NCI-H446 treated with DMSO at 0.1 percent for 48 hours (cell line): ENCODE results near the gene GHDC.
"Not testable (repeated sequence)": the region's sequence is repeated elsewhere in the genome, so short reads cannot be mapped to it uniquely, and the experiment has no call there.

Source experiments
- DNase-seq: peaks from one replicate; lab custom pipeline; 2025; lab: John Stamatoyannopoulos, UW

GHDC gene

DNA sequence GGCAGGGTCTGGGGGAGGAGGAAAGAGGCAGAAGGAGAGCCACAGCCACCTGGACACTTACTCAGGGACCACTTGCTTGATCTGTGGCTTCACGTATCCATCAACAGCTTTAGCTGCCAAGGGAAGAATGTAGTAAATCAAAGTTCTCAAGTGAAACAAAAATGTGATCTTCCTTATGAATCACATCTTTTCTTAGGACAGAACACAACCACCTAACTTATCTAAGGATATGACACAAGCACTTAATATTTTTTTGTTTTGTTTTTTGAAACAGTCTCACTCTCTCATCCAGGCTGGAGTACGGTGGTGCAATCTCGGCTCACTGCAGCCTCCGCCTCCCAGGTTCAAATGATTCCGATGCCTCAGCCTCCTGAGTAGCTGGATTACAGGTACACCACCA is 8.4 kb upstream of the GHDC start:
- DNase-seq, result no peak

DNA sequence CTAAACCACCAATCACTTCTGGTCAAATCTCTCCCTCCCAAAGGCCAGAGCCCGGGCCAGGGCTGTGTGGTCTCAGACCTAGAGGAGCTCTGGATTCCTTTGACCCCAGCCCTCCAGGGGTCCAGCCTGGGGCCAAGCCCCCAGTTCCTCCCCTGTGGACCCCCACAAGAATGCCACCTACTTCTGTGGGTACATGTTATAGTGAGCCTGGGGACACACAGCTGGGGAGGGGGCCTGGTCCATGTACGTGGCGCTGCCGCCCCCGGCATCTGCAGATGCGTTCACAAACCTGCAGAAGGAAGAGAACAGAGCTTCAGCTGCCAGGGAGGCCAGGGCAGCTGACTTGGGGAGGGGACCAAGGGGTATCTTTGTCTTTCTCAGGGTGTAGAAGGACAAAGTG is 7.9 kb upstream of the GHDC start:
- no peak for DNase-seq

DNA sequence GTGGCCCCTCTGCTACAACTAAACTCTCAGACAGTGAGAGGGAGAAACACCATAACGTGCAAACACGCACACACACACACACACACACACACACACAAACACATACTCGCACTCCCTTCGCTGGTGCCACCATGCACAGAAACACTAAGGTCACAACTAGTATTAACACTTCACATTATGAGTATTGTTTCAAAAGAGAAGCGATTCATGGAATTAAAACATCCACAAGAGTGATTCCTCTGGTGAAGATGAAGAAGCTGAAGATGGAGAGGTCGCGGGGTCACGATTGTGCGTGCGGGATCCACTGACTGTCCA is 7.1 kb upstream of the GHDC start:
- no peak for DNase-seq

DNA sequence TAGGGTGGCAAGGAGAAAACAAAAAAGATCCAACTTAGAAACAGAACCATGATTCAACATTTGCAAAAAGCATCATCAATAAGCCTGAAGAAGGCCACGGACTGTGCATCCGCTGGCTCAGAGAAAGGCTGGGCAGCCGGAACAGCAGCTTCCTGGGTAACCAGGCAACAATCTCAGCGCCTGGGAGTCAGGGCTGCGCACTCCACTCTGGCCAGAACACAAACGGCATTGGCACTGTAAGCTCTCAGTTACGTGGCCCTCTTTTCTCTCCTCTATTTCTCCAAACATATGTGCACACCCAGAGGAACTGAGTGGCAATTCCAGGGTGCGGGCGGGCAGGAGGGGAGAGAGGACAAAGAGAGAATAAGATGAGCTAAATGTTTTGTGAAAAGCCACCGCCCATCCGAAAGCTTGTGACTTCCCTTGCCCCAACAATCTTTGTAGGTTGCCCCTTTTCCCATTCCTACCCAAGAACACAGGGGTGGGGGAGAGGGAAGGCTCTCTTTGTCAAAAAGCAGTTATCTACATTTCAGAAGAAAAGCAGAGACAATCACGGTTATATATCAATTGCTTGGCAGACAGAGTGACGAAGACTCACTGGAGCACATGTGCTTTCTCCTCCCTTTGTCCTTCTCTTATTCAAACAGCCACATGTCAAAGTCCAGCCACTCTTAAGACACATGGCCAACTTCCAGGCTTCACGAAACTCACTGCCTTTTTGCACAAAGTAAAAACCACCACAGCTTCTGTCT is 6.6 kb upstream of the GHDC start:
- DNase-seq, result no peak

DNA sequence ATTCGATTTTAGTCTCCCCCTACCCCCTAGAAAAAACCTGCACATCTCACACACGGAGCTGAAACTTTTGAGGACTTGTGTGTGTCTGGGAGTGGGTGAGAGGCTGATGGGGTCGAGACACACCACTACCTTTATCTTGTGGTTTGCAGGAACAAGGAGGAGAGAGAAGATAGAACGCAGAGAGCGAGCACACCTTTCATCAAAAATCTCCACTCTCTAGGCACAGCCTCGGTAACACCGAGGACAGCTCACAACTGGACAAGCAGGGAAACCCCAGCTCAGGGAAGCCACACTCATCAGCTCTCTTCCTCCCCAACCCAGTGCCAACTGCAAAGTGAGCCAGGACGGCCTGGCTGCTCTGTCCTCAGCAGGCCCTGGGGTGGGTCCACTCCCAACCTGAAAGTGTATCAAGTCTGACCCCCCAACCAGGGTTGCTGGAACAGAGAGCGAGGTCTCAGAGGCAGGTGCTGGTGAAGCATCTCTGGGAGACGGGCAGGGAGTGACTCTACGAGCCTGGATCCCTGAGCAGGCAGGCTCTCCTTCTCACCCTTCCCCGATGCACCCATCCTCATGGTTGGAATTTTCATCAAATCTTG is 5.2 kb upstream of the GHDC start:
- no peak for DNase-seq

GRCh38 chr17:42198897-42199296 is 4.6 kb upstream of the GHDC start:
- DNase-seq, result no peak

GRCh38 chr17:42197564-42198156 is 3.4 kb upstream of the GHDC start:
- no peak for DNase-seq

- DNase-seq, result no peak
These were observed 902 bp downstream of the GHDC start for GRCh38 chr17:42193216-42193968.

- no peak for DNase-seq
These were observed 1.8 kb downstream of the GHDC start for GRCh38 chr17:42192189-42193126.

DNA sequence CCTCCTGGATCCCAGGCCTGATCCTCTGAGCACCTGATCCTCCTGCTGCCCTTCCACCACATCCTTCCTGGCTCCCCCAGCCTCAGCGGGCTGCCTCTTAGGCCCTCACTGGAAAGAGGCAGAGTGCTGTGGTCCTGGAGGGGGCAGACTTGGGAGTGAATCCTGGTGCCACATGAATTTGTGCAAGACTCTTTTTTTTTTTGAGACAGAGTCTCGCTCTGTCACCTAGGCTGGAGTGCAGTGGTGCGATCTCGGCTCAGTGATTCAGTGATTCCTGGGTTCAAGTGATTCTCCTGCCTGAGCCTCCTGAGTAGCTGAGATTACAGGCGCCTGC is 3.1 kb downstream of the GHDC start:
- no peak for DNase-seq

DNA sequence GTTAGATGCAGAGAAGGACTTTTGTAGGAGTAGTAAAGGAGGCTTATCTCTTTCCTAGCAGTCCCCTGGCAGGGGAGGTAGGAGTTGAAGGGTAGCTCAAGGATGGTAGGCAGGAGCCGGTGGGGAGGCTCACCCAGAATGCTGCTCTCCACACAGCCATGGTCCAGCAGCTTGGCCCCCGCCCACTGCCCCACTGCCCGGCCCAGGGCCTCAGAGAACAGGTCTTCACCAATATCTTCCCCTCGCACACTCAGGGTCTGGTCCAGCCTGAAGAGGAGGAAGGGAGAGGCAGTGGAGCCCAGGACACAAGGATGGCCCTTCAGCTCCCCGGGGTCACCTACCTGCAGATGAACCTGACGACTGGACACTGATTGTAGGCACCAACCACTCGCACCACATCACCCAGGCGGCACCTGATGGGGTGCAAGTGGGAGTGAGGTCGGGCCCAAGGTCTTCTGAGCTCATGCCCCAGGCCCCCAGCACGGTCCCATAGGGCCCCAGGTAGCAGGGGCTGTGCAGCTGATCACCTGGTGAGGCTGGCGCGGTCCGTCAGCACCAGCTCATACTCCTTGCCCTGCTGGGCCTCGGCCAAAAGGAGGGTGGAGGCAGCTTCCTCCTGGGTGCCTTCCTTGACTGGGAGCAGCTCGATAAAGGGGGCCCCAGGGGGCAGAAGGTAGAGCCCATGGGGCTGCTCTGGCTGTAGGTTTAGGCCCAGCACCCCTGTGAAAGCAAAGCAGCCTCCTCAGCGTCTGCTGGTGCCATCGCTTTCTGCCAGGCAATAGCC is 3.6 kb downstream of the GHDC start:
- DNase-seq, result no peak

GRCh38 chr17:42189651-42189965 is 4.7 kb downstream of the GHDC start:
- no peak for DNase-seq

DNA sequence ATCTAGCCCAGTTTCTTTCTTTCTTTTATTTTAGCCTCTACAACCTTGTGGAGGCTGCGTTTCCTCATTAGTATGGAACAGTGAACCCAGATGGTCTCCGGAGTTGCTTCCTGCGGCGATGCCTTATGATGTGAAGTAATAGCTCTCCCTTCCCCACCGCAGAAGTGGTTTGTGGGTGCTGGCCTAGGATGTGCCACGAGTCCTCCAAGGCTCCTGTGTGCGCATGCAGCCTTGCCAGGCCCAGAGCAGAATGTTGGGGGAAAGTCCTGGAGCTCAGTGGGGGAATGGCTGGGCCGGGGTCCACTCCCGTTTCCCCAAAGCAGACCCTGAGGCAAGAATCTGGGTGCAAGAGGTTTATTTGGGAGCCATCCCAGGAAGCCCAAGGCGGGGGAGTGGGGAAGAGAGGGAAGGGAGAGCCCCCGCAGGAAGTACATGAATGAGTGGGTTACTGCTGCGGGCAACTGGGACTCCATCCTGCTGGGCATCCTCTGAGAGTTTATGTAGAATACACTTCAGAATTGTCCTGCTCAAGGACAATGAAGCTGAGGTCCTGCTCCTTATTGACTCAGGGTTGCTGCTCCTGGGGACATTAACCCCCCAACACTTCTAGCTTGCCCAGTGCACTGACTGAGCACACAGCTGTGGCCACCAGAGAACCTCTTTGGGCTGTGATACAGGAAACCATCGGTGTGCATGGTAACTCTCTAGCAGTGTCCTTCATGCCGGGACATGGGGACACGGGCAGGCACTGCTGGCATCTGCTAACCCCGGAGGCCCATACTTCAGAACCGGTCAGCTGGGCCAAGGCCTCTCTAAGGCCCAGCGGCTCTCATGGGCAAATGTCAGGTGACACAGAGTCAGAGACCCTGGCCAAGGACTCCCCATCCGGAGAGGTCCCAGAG is 5.3 kb downstream of the GHDC start:
- DNase-seq, result no peak

- DNase-seq, result no peak
These were observed 6.5 kb downstream of the GHDC start for GRCh38 chr17:42187833-42188232.

DNA sequence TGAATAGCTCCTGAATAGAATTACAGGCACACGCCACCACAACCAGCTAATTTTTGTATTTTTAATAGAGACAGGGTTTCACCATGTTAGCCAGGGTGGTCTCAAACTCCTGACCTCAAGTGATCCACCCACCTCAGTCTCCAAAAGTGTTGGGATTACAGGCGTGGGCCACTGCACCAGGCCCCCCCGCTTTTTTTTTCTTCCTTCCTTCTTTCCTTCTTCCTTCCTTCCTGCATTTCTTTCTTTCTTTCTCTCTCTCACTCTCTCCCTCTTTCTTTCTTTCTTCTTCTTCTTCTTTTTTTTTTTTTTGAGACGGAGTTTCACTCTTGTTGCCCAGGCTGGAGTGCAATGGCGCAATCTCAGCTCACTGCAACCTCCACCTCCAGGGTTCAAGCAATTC is 8.1 kb downstream of the GHDC start:
- not testable (repeated sequence) for DNase-seq

- DNase-seq, result no peak
These were observed 8.7 kb downstream of the GHDC start for GRCh38 chr17:42185621-42185930.

DNA sequence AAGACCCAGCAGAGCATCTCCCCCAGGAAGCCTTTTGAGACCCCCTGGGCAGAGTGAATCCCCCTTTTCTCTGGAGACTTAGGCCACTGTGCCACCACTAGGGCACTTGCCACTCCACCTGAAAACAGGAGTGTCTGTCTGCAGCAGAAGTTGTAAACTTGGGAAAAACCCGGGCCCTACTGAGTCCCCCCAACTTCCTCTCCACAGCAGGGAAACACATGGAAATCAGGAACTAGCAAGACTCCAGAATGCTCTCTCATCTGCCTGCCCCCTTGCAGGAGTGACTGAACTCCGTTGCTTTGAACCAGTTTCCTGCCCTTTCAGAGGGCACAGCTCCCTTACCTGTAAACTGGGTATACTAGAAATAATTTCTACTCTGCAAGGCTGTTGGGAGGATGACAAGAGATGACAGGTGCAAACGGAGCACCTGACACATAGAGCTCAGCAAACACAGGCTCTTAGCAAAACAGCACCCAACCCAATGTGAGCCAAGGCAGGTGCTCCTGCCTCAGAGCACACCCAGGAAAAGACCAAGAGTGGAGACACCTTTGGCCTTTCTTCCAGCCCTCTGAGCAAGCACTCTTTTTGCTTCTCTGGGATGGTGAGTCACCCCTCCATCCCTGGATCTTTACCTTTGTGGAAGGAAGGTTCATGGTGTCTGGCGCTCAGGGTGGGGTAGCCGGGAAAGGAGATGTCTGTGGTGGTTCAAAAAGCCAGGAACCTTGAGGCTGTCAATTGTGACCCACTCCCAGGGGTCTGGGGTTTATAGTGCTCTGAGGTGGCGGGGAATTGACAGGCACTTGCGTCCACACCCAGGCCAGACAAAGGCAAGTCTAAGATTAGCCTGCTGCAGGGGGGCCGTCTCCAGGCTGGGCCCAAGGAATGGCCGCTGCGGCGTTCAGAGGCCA is 9.3 kb downstream of the GHDC start, which contains the start of gene HCRT:
Gene HCRT (minus strand): TSS at position 740 of the 908 bp plus-strand sequence. CDS start 87 bp downstream, at position 653.
- DNase-seq, result no peak

DNA sequence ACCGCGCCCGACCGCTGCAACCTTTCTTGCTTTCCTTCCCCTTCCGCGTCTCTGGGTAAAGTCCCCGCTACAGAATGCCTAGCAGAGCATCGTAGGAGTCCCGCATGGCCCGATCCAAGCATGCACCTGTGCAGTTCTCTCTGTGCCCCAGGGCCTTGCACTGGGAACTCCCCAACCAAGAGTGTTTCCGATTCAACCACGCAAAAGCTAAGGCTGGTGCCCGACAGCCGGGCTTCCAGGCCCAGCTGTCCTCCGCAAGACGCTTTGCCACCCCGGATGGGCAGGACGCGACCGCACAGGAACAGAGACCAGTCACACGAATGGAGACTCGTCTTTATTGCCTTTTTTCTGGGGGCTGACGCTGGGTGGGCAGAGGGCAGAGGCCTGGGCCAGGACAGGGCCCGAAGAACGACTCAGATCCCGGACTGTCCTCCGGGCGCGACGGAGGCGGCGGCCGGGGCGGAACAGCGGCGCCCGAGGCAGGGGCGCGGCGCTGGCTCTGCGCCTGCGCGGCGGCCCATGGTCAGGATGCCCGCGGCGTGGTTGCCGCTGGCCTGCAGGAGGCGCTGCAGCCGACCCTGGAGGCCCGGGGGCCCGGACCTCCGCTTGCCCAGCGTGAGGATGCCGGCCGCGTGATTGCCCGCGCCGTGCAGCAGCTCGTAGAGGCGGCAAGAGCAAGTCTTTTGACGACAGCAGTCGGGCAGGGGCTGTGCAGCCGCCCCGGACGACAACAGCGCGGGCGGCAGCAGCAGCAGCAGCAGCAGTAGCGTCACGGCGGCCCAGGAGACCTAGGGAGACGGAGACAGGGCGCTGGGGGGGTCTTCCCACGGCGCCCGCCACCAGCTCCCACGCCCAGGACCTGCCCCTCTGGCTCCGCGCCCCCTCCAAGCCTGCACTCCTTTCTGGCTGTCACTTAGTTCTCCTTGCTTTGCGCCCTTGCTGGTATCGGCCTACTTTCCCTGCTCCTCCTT is 10.3 kb downstream of the GHDC start:
- peak; percentile 45 for DNase-seq
